H9 (cell line): ENCODE results near the gene ATP8B4. TPM values are rescaled to one million over a fixed set of nuclear protein-coding genes. Genes with fewer than 3 reads are reported as not detected.

Experiments
- DNase-seq: peaks from one replicate; pipeline ENCODE4 v3.0.0-alpha.2; 2017
- H2AFZ ChIP-seq: one replicate; pipeline ENCODE4 v1.6.1; 2013; ENCODE audit warnings: mild to moderate bottlenecking, low read length, control low read depth, moderate library complexity
- H2AK5ac ChIP-seq: 2 replicates; pipeline ENCODE4 v1.6.1; 2013; ENCODE audit warnings: low read length, control low read depth, mixed read lengths; ENCODE audit not compliant: insufficient read length
- H2BK120ac ChIP-seq: one replicate; pipeline ENCODE4 v1.6.1; 2013; ENCODE audit warnings: low read depth, mild to moderate bottlenecking, low read length, control low read depth, inconsistent platforms; ENCODE audit not compliant: poor library complexity, severe bottlenecking
- H2BK12ac ChIP-seq: 2 replicates; pipeline ENCODE4 v1.6.1; 2013; ENCODE audit warnings: low read length, control low read depth, mixed read lengths, low read depth; ENCODE audit not compliant: insufficient read length
- H2BK15ac ChIP-seq: 2 replicates; pipeline ENCODE4 v1.6.1; 2013; ENCODE audit warnings: low read depth, low read length, control low read depth
- H2BK20ac ChIP-seq: one replicate; pipeline ENCODE4 v1.6.1; 2013; ENCODE audit warnings: low read depth, mild to moderate bottlenecking, low read length, control low read depth, inconsistent platforms; ENCODE audit not compliant: poor library complexity, severe bottlenecking
- H2BK5ac ChIP-seq: 2 replicates; pipeline ENCODE4 v1.6.1; 2013; ENCODE audit warnings: low read length, control low read depth, mixed read lengths; ENCODE audit not compliant: insufficient read length
- H3K14ac ChIP-seq: 2 replicates; pipeline ENCODE4 v1.6.1; 2013; ENCODE audit warnings: low read length, control low read depth; ENCODE audit not compliant: insufficient read depth
- H3K18ac ChIP-seq: 2 replicates; pipeline ENCODE4 v1.6.1; 2013; ENCODE audit warnings: low read depth, mild to moderate bottlenecking, mixed read lengths, low read length, control low read depth; ENCODE audit not compliant: insufficient read length
- H3K23ac ChIP-seq: 2 replicates; pipeline ENCODE4 v1.6.1; 2013; ENCODE audit warnings: low read length, control low read depth, mixed read lengths, low read depth; ENCODE audit not compliant: insufficient read length
- H3K23me2 ChIP-seq: 2 replicates; pipeline ENCODE4 v1.6.1; 2013; ENCODE audit warnings: low read depth, mild to moderate bottlenecking, mixed read lengths, low read length, control low read depth; ENCODE audit not compliant: insufficient read length, poor library complexity, severe bottlenecking
- H3K27ac ChIP-seq: 2 replicates; pipeline ENCODE4 v1.5.1; 2013; ENCODE audit warnings: low read length, control low read depth, mixed read lengths, low read depth; ENCODE audit not compliant: insufficient read length
- H3K27me3 ChIP-seq: 2 replicates; pipeline ENCODE4 v1.6.1; 2013; ENCODE audit warnings: low read length, control low read depth, inconsistent platforms; ENCODE audit not compliant: insufficient read depth
- H3K4ac ChIP-seq: 2 replicates; pipeline ENCODE4 v1.6.1; 2013; ENCODE audit warnings: low read depth, mild to moderate bottlenecking, control low read depth, inconsistent platforms, low read length, moderate library complexity
- H3K4me1 ChIP-seq: 2 replicates; pipeline ENCODE4 v1.6.1; 2013; ENCODE audit warnings: low read length, control low read depth, inconsistent platforms; ENCODE audit not compliant: insufficient read depth
- H3K4me2 ChIP-seq: 2 replicates; pipeline ENCODE4 v1.6.1; 2013; ENCODE audit warnings: low read length, control low read depth, mixed read lengths; ENCODE audit not compliant: insufficient read length, insufficient read depth
- H3K56ac ChIP-seq: 2 replicates; pipeline ENCODE4 v1.6.1; 2013; ENCODE audit warnings: low read depth, mild to moderate bottlenecking, mixed read lengths, low read length, control low read depth; ENCODE audit not compliant: insufficient read length
- H3K79me1 ChIP-seq: 2 replicates; pipeline ENCODE4 v1.6.1; 2013; ENCODE audit warnings: low read depth, mild to moderate bottlenecking, moderate library complexity, low read length, control low read depth, inconsistent platforms; ENCODE audit not compliant: insufficient read depth, poor library complexity, severe bottlenecking
- H3K79me2 ChIP-seq: 2 replicates; pipeline ENCODE4 v1.6.1; 2013; ENCODE audit warnings: low read length, control low read depth, inconsistent platforms; ENCODE audit not compliant: insufficient read depth
- H3K9ac ChIP-seq: 2 replicates; pipeline ENCODE4 v1.6.1; 2013; ENCODE audit warnings: low read length, control low read depth, mixed read lengths; ENCODE audit not compliant: insufficient read length; ENCODE audit errors: extremely low read depth
- H3K9me3 ChIP-seq: one replicate; pipeline ENCODE4 v1.6.1; 2013; ENCODE audit warnings: low read depth, low read length, inconsistent platforms; ENCODE audit not compliant: control insufficient read depth
- H3T11ph ChIP-seq: one replicate; pipeline ENCODE4 v1.6.1; 2013; ENCODE audit warnings: mild to moderate bottlenecking, low read length, control low read depth, inconsistent platforms
- H4K20me1 ChIP-seq: one replicate; pipeline ENCODE4 v1.6.1; 2013; ENCODE audit not compliant: control insufficient read depth, insufficient read length, insufficient read depth
- H4K5ac ChIP-seq: 2 replicates; pipeline ENCODE4 v1.6.1; 2013; ENCODE audit warnings: low read depth, mild to moderate bottlenecking, mixed read lengths, low read length, control low read depth; ENCODE audit not compliant: insufficient read length
- H4K8ac ChIP-seq: replicated peaks from 2 replicates; pipeline ENCODE4 v1.6.1; 2013; ENCODE audit warnings: low read length, control low read depth, mixed read lengths, low read depth; ENCODE audit not compliant: insufficient read length
- H4K91ac ChIP-seq: 2 replicates; pipeline ENCODE4 v1.6.1; 2013; ENCODE audit warnings: low read depth, mild to moderate bottlenecking, moderate library complexity, mixed read lengths, low read length, control low read depth; ENCODE audit not compliant: insufficient read length
- H3K27ac Mint-ChIP-seq, 3 experiments: 2 replicates in 2 of 3; 3 replicates in 1 of 3; pipeline ENCODE4 v1.8.0; 2020 to 2021; ENCODE audit warnings: mixed read lengths in 3 of 3, mild to moderate bottlenecking in 1 of 3, moderate library complexity in 1 of 3
- H3K27me3 Mint-ChIP-seq: 2 replicates; pipeline ENCODE4 v1.8.0; 2021; ENCODE audit warnings: low read depth, mild to moderate bottlenecking, moderate library complexity, mixed read lengths
- H3K36me3 Mint-ChIP-seq, 3 experiments: 2 replicates in 2 of 3; 3 replicates in 1 of 3; pipeline ENCODE4 v1.8.0; 2020 to 2021; ENCODE audit warnings: low read depth in 3 of 3, mixed read lengths in 3 of 3; ENCODE audit not compliant: insufficient read depth in 1 of 3
- H3K4me1 Mint-ChIP-seq, 2 experiments: 2 replicates each; pipeline ENCODE4 v1.8.0; 2020; ENCODE audit warnings: mixed read lengths in 2 of 2
- H3K4me3 Mint-ChIP-seq, 2 experiments: 2 replicates in 1 of 2; 3 replicates in 1 of 2; pipeline ENCODE4 v1.8.0; 2020 to 2021; ENCODE audit warnings: mild to moderate bottlenecking in 2 of 2, mixed read lengths in 2 of 2, moderate library complexity in 1 of 2
- H3K9me3 Mint-ChIP-seq, 2 experiments: 2 replicates in 1 of 2; 3 replicates in 1 of 2; pipeline ENCODE4 v1.8.0; 2020; ENCODE audit warnings: mild to moderate bottlenecking in 2 of 2, mixed read lengths in 2 of 2, moderate library complexity in 1 of 2
- WGBS: extraction: QIAGEN DNeasy Blood & Tissue Kit; methylation state at CpG from one replicate; pipeline ENCODE4 v1.1.7; 2013; ENCODE audit warnings: missing lambda C conversion rate, low lambda C conversion rate, mixed read lengths; ENCODE audit not compliant: insufficient read length; ENCODE audit errors: extremely low coverage; 5-methylcytosine and 5-hydroxymethylcytosine counted together
- total RNA-seq: library from RNA; stranded (reverse); gene quantifications from 2 replicates; pipeline ENCODE4 v1.2.1, GENCODE V29; 2021
- TF ChIP-seq, protein P1 (sequence below): fragments of 200-600 bp; sonication (generic); conservative IDR thresholded peaks from 3 replicates; pipeline ENCODE4 v1.8.0; 2021; ENCODE audit warnings: antibody characterized with exemption, mild to moderate bottlenecking

ATP8B4 gene
- total RNA-seq, 1 experiment from 2014 or later, result 0.52 TPM

DNA sequence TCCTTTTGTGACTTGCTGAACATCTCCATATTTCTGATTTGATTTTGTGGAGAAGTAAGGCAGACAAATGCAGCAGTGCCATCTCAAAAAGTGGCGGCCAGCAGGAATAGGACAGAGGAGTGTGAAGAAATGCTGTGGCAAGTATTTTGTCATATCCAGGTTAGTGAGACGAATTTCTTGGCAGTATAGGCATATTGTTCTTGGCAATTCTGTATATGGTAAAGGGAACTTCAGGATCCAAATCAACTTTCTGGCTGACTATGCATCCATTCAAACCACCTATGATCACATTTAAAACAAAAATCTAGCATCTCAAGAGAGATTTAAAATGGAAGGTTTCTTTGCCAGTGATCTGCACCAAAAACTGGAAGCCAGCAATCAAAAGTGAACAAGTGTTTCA is 270.2 kb downstream of the ATP8B4 start:
- Histone ChIP-seq H3K4ac (no peak overlapping the region), H3K14ac (no peak overlapping the region), H3K79me2 (no peaks in the 10 kb centered on the region), H3K27me3 (no peaks in the 10 kb centered on the region), H4K5ac (no peak overlapping the region), H4K8ac (no peak overlapping the region), H3K79me1 (no peaks in the 10 kb centered on the region), H2BK12ac (no peak overlapping the region), H2AK5ac (no peak overlapping the region), H3T11ph (no peak overlapping the region), H3K9ac (no peak overlapping the region), H3K4me2 (no peak overlapping the region), H2BK120ac (no peak overlapping the region), H2BK15ac (no peak overlapping the region), H2AFZ (no peak overlapping the region), H2BK5ac (no peak overlapping the region), H3K9me3 (no peaks in the 10 kb centered on the region), H3K23ac (no peak overlapping the region), H3K23me2 (no peaks in the 10 kb centered on the region), H3K4me1 (no peaks in the 10 kb centered on the region), H3K27ac (no peak overlapping the region), H3K18ac (no peak overlapping the region), H4K20me1 (no peaks in the 10 kb centered on the region), H4K91ac (no peak overlapping the region), H2BK20ac (no peak overlapping the region), H3K56ac (no peak overlapping the region)
- Mint-ChIP-seq H3K36me3 (no peaks in the 10 kb centered on the region; a peak in 1 of 7 replicates), H3K4me1 (no peaks in the 10 kb centered on the region), H3K27me3 (no peaks in the 10 kb centered on the region), H3K27ac (no peak overlapping the region), H3K4me3 (no peak overlapping the region), H3K9me3 (peaks cover 6 to 7% of the 10 kb centered on the region in 2 experiments; a peak in 4 of 5 replicates)
- TF ChIP-seq, protein P1, sequence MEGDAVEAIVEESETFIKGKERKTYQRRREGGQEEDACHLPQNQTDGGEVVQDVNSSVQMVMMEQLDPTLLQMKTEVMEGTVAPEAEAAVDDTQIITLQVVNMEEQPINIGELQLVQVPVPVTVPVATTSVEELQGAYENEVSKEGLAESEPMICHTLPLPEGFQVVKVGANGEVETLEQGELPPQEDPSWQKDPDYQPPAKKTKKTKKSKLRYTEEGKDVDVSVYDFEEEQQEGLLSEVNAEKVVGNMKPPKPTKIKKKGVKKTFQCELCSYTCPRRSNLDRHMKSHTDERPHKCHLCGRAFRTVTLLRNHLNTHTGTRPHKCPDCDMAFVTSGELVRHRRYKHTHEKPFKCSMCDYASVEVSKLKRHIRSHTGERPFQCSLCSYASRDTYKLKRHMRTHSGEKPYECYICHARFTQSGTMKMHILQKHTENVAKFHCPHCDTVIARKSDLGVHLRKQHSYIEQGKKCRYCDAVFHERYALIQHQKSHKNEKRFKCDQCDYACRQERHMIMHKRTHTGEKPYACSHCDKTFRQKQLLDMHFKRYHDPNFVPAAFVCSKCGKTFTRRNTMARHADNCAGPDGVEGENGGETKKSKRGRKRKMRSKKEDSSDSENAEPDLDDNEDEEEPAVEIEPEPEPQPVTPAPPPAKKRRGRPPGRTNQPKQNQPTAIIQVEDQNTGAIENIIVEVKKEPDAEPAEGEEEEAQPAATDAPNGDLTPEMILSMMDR, result no peak
- WGBS, result no CpG with 5 or more reads among the region's 2 CpGs
- DNase-seq, result no peak
